Activated CD4-positive, CD25-positive, alpha-beta regulatory T cell treated with anti-CD3 and anti-CD28 coated beads, Interleukin-2, amount 50 U/mL, for 16 hours (primary cell): ENCODE measurements around the gene PPTC7.
"Not testable (repeated sequence)": the region's sequence is repeated elsewhere in the genome, so short reads cannot be mapped to it uniquely, and the experiment has no call there.

Experiments
- DNase-seq: peaks from one replicate; pipeline ENCODE4 v3.0.0-alpha.2; 2020; ENCODE audit warnings: low read depth, low spot score

Gene PPTC7

GRCh38 chr12:110585231-110585799 is 2.2 kb upstream of the PPTC7 start:
- DNase-seq = no peak

GRCh38 chr12:110582276-110583136 is 612 bp downstream of the PPTC7 start:
- DNase-seq = peak; percentile 68

- DNase-seq = no peak
These were observed 1.2 kb downstream of the PPTC7 start for GRCh38 chr12:110581931-110582275.

- DNase-seq = no peak
These were observed 3.4 kb downstream of the PPTC7 start for GRCh38 chr12:110579535-110580253.

- DNase-seq = no peak
These were observed 4.2 kb downstream of the PPTC7 start for GRCh38 chr12:110578694-110579534.

GRCh38 chr12:110577864-110578693 is 5.0 kb downstream of the PPTC7 start:
- no peak for DNase-seq

GRCh38 chr12:110576504-110576903 is 6.6 kb downstream of the PPTC7 start:
- DNase-seq = no peak

- no peak for DNase-seq
These were observed 7.8 kb downstream of the PPTC7 start for GRCh38 chr12:110575326-110575725.

GRCh38 chr12:110574717-110575230 is 8.3 kb downstream of the PPTC7 start:
- not testable (repeated sequence) for DNase-seq

- no peak for DNase-seq
These were observed 9.1 kb downstream of the PPTC7 start for GRCh38 chr12:110574044-110574443.

GRCh38 chr12:110570798-110571197 is 12.3 kb downstream of the PPTC7 start:
- DNase-seq = not testable (repeated sequence)

GRCh38 chr12:110569838-110570237 is 13.3 kb downstream of the PPTC7 start:
- DNase-seq = not testable (repeated sequence)

GRCh38 chr12:110568752-110569151 is 14.4 kb downstream of the PPTC7 start:
- DNase-seq = no peak

- no peak for DNase-seq
These were observed 16.1 kb downstream of the PPTC7 start for GRCh38 chr12:110566993-110567392.

- DNase-seq = no peak
These were observed 16.9 kb downstream of the PPTC7 start for GRCh38 chr12:110565894-110566871.

- no peak for DNase-seq
These were observed 18.6 kb downstream of the PPTC7 start for GRCh38 chr12:110564471-110564991.

- DNase-seq = no peak
These were observed 19.2 kb downstream of the PPTC7 start for GRCh38 chr12:110563702-110564470.

- DNase-seq = peak; percentile 20
These were observed 20.7 kb downstream of the PPTC7 start for GRCh38 chr12:110562386-110562785.
